ENCODE measurements around the gene IL26.

- TF ChIP-seq IKZF3 (tag by site-specific recombination; IDR thresholded peaks at IDR 0.05) (no peak), CTCF (tag by site-specific recombination; IDR thresholded peaks at IDR 0.05) (no peak), ZNF416 (tag by site-specific recombination; IDR thresholded peaks at IDR 0.05) (no peak), ZNF571 (tag by site-specific recombination; IDR thresholded peaks at IDR 0.05) (no peak), YY1 (tag by site-specific recombination; IDR thresholded peaks at IDR 0.05) (no peak), ZNF660 (tag by site-specific recombination; IDR thresholded peaks at IDR 0.05) (no peak), ZBTB7A (tag by site-specific recombination; IDR thresholded peaks at IDR 0.05; ENCODE audit: low read depth) (no peak), ZNF530 (tag by site-specific recombination; IDR thresholded peaks at IDR 0.05; ENCODE audit: low read depth) (no peak), ZNF768 (tag by site-specific recombination; IDR thresholded peaks at IDR 0.05) (no peak), ZNF19 (tag by site-specific recombination; IDR thresholded peaks at IDR 0.05; ENCODE audit: low read depth) (no peak), ZNF112 (tag by site-specific recombination; IDR thresholded peaks at IDR 0.05) (no peak)
Observed at GRCh38 chr12:68246350-68246749, 20.7 kb upstream of the IL26 start.
